22Rv1 (cell line): ENCODE data around the gene OR2A25.
A peak's percentile ranks its signal among the peaks of the same experiment; 100 is the strongest.

Experiments
- H3K27ac ChIP-seq: fragments of 450-650 bp; 2 replicates; pipeline ENCODE4 v1.5.1; 2017
- CTCF ChIP-seq: fragments of 450-650 bp; IDR thresholded peaks from 2 replicates; pipeline ENCODE4 v1.5.1; 2017; ENCODE audit warnings: mild to moderate bottlenecking
- ZFX ChIP-seq: fragments of 450-650 bp; IDR thresholded peaks from 2 replicates; pipeline ENCODE4 v1.6.1; 2017; ENCODE audit warnings: antibody characterized with exemption, borderline replicate concordance

Gene OR2A25

GRCh38 chr7:144074374-144074773, 4.8 kb downstream of the OR2A25 start:
- H3K27ac ChIP-seq = no peak overlapping the region
- TF ChIP-seq ZFX (no peak), CTCF (peak; percentile 29)

- no peak for TF ChIP-seq ZFX
- TF ChIP-seq CTCF = no peak
- no peak within 1 kb of the TSS for H3K27ac ChIP-seq
These were observed 16.4 kb downstream of the OR2A25 start, which contains the start of gene OR2A12 for GRCh38 chr7:144085978-144086377. TSS of gene OR2A12 (plus strand) at chr7:144086278. CDS start at chr7:144095108, 8,830 bp downstream.

- TF ChIP-seq CTCF (no peak), ZFX (no peak)
These were observed 17.1 kb downstream of the OR2A25 start for GRCh38 chr7:144086730-144087129.

GRCh38 chr7:144087230-144087629, 17.6 kb downstream of the OR2A25 start:
- no peak overlapping the region for H3K27ac ChIP-seq
- no peak for TF ChIP-seq ZFX
- no peak for TF ChIP-seq CTCF

More at GRCh38 chr7:144086730-144087129, 17.1 kb downstream of the OR2A25 start:
- no peak overlapping the region for H3K27ac ChIP-seq

- H3K27ac ChIP-seq = no peak overlapping the region
- TF ChIP-seq ZFX = no peak
- TF ChIP-seq CTCF = no peak
These were observed 21.1 kb downstream of the OR2A25 start for GRCh38 chr7:144090667-144091066.

GRCh38 chr7:144098776-144099175, 29.2 kb downstream of the OR2A25 start:
- no peak for TF ChIP-seq ZFX
- no peak for TF ChIP-seq CTCF
- no peak overlapping the region for H3K27ac ChIP-seq

- no peak for TF ChIP-seq ZFX
- no peak for TF ChIP-seq CTCF
- H3K27ac ChIP-seq = no peak overlapping the region
These were observed 31.0 kb downstream of the OR2A25 start for GRCh38 chr7:144100607-144101006.
